Measurements from ENCODE around the gene MOK.

- TF ChIP-seq CTCF (IDR thresholded peaks at IDR 0.05; ENCODE audit: low read depth, low read length) = no peak
- no peak for TF ChIP-seq EZH2phosphoT487 (IDR thresholded peaks at IDR 0.05; ENCODE audit: low read depth)
These were observed 99.4 kb downstream of the MOK start for GRCh38 chr14:102205560-102205959.

Data from OCI-LY3 (cell line).